Hepatocyte (in vitro differentiated cells): ENCODE data around the gene RBM28. TPM values are rescaled to one million over a fixed set of nuclear protein-coding genes. Genes with fewer than 3 reads are reported as not detected.

Experiments
- DNase-seq: peaks from one replicate; pipeline ENCODE4 v3.0.0-alpha.2; 2016; ENCODE audit warnings: low spot score
- H2AFZ ChIP-seq: fragments of 200-600 bp; sonication (generic); 2 replicates; pipeline ENCODE4 v1.6.0; 2016; ENCODE audit warnings: antibody characterized with exemption, mild to moderate bottlenecking
- H3K27ac ChIP-seq: fragments of 200-600 bp; sonication (generic); 2 replicates; pipeline ENCODE4 v1.5.1; 2016; ENCODE audit warnings: mild to moderate bottlenecking
- H3K27me3 ChIP-seq: fragments of 200-600 bp; sonication (generic); 2 replicates; pipeline ENCODE4 v1.6.1; 2016
- H3K36me3 ChIP-seq: fragments of 200-600 bp; sonication (generic); replicated peaks from 2 replicates; pipeline ENCODE4 v1.5.1; 2016; ENCODE audit warnings: low read depth; ENCODE audit not compliant: insufficient read depth
- H3K4me1 ChIP-seq: fragments of 200-600 bp; sonication (generic); 2 replicates; pipeline ENCODE4 v1.5.1; 2016; ENCODE audit warnings: mild to moderate bottlenecking, moderate library complexity; ENCODE audit not compliant: insufficient read depth
- H3K4me2 ChIP-seq: fragments of 200-600 bp; sonication (generic); 2 replicates; pipeline ENCODE4 v1.6.0; 2016
- H3K4me3 ChIP-seq: fragments of 200-600 bp; sonication (generic); 2 replicates; pipeline ENCODE4 v1.5.1; 2016; ENCODE audit warnings: mild to moderate bottlenecking
- H3K79me2 ChIP-seq: fragments of 200-600 bp; sonication (generic); 2 replicates; pipeline ENCODE4 v1.6.0; 2017; ENCODE audit warnings: mild to moderate bottlenecking
- H3K9me2 ChIP-seq: fragments of 200-600 bp; sonication (generic); replicated peaks from 2 replicates; pipeline ENCODE4 v1.6.0; 2017; ENCODE audit warnings: mild to moderate bottlenecking; ENCODE audit not compliant: insufficient read depth
- H3K9me3 ChIP-seq: fragments of 200-600 bp; sonication (generic); 2 replicates; pipeline ENCODE4 v1.5.1; 2016; ENCODE audit warnings: low read depth, mild to moderate bottlenecking
- H4K20me1 ChIP-seq: fragments of 200-600 bp; sonication (generic); 2 replicates; pipeline ENCODE4 v1.6.0; 2016; ENCODE audit warnings: mild to moderate bottlenecking; ENCODE audit not compliant: insufficient read depth, poor library complexity, severe bottlenecking
- CTCF ChIP-seq: fragments of 200-600 bp; sonication (generic); IDR thresholded peaks from 2 replicates; pipeline ENCODE4 v1.5.1; 2016; ENCODE audit warnings: antibody characterized with exemption, mild to moderate bottlenecking; ENCODE audit not compliant: poor library complexity
- EZH2 ChIP-seq: fragments of 200-600 bp; sonication (generic); IDR thresholded peaks from 2 replicates; pipeline ENCODE4 v1.6.1; 2016; ENCODE audit warnings: antibody characterized with exemption, mild to moderate bottlenecking, borderline replicate concordance
- EZH2phosphoT487 ChIP-seq: fragments of 200-600 bp; sonication (generic); IDR thresholded peaks from one replicate; pipeline ENCODE4 v1.6.1; 2018; ENCODE audit warnings: antibody characterized with exemption, mild to moderate bottlenecking, low read depth, moderate library complexity; ENCODE audit not compliant: unreplicated experiment, severe bottlenecking
- WGBS: methylation state at CpG from one replicate; pipeline ENCODE4 v1.1.6; 2016; ENCODE audit warnings: low lambda C conversion rate; ENCODE audit errors: missing lambda C conversion rate; 5-methylcytosine and 5-hydroxymethylcytosine counted together
- polyA plus RNA-seq: library from polyadenylated mRNA; unstranded; fragments of >200 nt; fragmentation: Nextera tagmentation; extraction: Ambion mirVana; gene quantifications from 2 replicates; pipeline ENCODE4 v1.2.1, GENCODE V29; 2016
- total RNA-seq: library from RNA; depleted of rRNA; stranded (reverse); fragments of >200 nt; gene quantifications from 2 replicates; pipeline ENCODE4 v1.2.3, GENCODE V29; 2014

Gene RBM28
- total and polyA plus RNA-seq, 2 experiments from 2014 or later, result 19.3 to 26.4 TPM

- Histone ChIP-seq H3K27ac (no peak overlapping the region), H3K36me3 (no peaks in the 10 kb centered on the region), H3K4me1 (no peaks in the 10 kb centered on the region), H3K9me2 (no peaks in the 10 kb centered on the region), H3K4me3 (no peak overlapping the region), H3K4me2 (no peak overlapping the region), H2AFZ (no peak overlapping the region), H4K20me1 (no peaks in the 10 kb centered on the region), H3K79me2 (no peaks in the 10 kb centered on the region), H3K9me3 (no peaks in the 10 kb centered on the region), H3K27me3 (peaks cover 51% of the 10 kb centered on the region)
- 89% methylated on average over 29 of the region's 35 CpGs for WGBS
- no peak for TF ChIP-seq CTCF
- TF ChIP-seq EZH2phosphoT487, result no peak
- TF ChIP-seq EZH2, result no peak
- DNase-seq, result no peak
These were observed 7.1 kb upstream of the RBM28 start for GRCh38 chr7:128350708-128351295.

- TF ChIP-seq CTCF (no peak), EZH2phosphoT487 (no peak), EZH2 (no peak)
- Histone ChIP-seq H3K79me2 (no peaks in the 10 kb centered on the region), H3K4me2 (no peak overlapping the region), H3K4me1 (no peaks in the 10 kb centered on the region), H3K27ac (no peak overlapping the region), H2AFZ (no peak overlapping the region), H4K20me1 (no peaks in the 10 kb centered on the region), H3K36me3 (no peaks in the 10 kb centered on the region), H3K4me3 (no peak overlapping the region), H3K9me3 (no peaks in the 10 kb centered on the region), H3K9me2 (no peaks in the 10 kb centered on the region), H3K27me3 (peaks cover 46% of the 10 kb centered on the region)
- 44% methylated on average over 4 of the region's 4 CpGs for WGBS
- DNase-seq, result no peak
These were observed 5.7 kb upstream of the RBM28 start for GRCh38 chr7:128349466-128349825.

GRCh38 chr7:128347647-128348097 is 4.0 kb upstream of the RBM28 start:
- no peak for TF ChIP-seq EZH2
- TF ChIP-seq EZH2phosphoT487, result no peak
- TF ChIP-seq CTCF, result peak; percentile 67
- peak; percentile 58 for DNase-seq
- Histone ChIP-seq H3K79me2 (peaks cover 7% of the 10 kb centered on the region), H2AFZ (no peak overlapping the region), H4K20me1 (no peaks in the 10 kb centered on the region), H3K9me2 (no peaks in the 10 kb centered on the region), H3K27me3 (peaks cover 33% of the 10 kb centered on the region), H3K27ac (no peak overlapping the region), H3K36me3 (no peaks in the 10 kb centered on the region), H3K4me2 (no peak overlapping the region), H3K9me3 (no peaks in the 10 kb centered on the region), H3K4me1 (peaks cover 2% of the 10 kb centered on the region), H3K4me3 (no peak overlapping the region)
- 17% methylated on average over 2 of the region's 2 CpGs for WGBS
